Measurements from ENCODE around the gene RASGRF1.
A peak's percentile ranks its signal among the peaks of the same experiment; 100 is the strongest.
"Not testable (repeated sequence)": the region's sequence is repeated elsewhere in the genome, so short reads cannot be mapped to it uniquely, and the experiment has no call there.

The RASGRF1 gene

GRCh38 chr15:78949461-78949860, 141.1 kb downstream of the RASGRF1 start:
- no peak for DNase-seq

DNA sequence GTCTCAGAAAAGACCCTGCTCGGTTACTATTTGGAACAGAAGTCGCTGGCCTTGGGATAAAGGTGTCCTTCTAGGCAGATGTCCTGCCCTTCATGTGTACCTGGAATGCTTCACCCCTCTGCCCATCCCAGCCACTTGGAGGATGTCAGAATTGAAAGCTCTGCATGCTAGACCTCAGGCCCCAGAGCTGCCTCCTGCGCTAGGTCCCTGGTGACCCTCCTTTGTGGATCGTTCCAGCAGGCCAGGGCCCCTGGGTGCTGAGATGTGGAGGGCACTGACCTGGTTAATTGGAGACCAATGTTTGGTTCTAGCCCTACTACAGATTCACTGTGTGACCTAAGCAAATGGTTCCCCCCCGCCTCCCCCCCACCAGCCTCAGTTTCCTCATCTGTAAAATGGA, 143.1 kb downstream of the RASGRF1 start:
- no peak for DNase-seq

- DNase-seq: no peak
These were observed 144.1 kb downstream of the RASGRF1 start for GRCh38 chr15:78946493-78946892.

DNA sequence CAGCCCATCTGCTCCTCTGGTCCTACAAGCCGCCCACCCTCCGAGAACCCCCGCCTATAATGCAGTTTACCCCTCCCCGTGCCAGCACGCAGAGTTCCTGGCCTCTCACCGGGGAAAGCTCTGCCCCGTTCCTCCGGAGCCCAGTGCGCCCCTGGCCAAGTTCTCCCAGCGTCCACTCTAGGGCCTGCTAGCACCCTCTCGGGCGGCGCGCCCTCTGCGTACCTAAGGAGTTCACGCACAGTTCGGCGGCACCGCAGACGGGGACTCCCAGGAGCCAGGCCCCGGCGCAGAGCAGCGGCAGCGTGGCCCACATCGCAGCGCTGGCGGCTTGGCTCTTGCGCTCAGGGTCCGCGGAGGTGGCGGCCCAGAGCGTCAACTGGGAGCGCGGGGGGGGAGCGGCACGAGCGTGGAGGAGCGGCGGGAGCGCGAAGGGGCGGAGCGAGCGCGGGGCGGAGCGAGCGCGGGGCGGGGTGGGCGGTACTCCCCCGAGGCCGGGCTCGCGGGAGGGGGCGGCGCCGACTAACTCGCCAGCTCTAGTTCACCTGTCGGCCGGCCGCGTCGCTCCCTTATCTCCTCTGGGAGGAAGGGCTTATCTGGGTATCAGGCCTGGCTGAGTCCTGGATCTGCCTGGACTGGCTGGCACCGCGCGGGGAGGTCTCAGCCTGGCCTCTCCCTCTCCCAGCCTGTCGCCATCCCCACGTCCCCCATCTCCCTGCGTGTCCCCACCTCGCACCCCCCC, 145.7 kb downstream of the RASGRF1 start, which contains the start of gene CTSH:
CTSH (minus strand) TSS at position 378 of the 739 bp plus-strand sequence; CDS start at position 313, 65 bp downstream.
- no peak for DNase-seq

DNA sequence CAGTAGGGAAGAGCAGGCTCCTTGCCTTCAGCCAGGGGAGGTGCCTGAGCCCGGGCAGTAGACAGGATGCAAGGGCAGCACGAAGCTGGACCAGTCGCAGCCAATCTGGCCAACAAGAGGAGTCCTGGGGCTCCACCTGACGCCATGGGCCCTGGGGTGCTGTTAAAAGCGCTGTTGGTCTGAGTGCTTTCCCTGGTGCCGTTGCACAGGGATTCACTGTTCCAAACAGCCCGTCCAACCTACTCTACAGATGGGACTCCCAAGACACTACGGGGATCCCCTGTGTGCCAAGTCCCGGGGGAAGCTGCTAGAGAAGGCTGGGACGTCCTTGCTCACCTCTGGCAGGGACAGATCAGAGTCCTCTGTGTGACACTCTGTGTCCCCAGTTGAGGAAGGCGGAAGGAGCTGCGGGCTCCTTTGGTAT, 146.4 kb downstream of the RASGRF1 start:
- DNase-seq: no peak

DNA sequence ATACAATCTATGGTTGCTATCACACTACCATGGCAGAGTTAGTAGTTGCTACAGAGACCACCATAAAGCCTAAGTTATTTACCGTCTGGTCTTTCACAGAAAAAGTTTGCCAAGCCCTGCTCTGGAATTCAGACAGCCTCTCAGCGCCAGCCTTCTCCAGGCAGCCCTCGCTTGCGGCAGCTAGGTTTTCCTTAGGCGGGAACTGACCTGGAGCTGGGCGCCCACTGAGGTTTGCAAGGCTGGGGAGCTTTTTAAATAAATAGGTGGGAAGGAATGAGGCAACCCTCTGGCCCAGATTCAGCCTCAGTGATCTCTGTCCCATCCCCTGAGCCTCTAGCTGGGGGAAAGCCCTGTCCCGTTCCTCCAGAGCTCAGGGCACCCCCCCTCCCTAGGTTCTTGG, 146.9 kb downstream of the RASGRF1 start:
- no peak for DNase-seq

- no peak for DNase-seq
These were observed 147.8 kb downstream of the RASGRF1 start for GRCh38 chr15:78942741-78943140.

GRCh38 chr15:78938658-78939488, 151.7 kb downstream of the RASGRF1 start:
- DNase-seq: no peak

DNA sequence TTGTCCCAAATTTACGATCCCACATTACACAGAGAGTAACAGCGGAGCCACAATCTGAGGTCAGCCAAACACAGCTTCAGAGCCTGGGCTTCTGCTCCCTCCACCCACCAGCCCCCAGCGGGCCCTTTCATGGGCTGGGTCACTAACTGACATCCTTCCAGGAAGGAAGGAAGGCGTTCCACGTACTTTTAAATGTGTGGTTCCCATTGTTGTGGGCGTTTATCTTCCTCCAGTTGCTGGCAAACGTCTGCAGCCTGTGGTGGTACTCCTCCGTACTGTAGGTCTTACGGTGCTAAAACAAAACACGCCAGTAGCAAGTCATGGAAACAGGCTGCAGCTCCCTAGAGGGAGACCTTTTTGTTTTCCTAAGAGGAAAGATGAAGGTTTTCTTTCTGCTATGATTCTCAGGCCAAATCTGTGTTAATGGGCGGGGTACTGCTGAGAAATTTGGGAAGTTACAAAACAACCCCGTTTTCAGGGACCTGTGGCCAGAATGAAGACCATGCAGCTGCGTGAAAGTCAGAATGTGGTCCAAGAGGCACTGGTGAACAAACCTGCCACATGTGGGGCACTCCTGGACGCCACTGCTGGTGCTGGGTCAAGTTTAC, 153.3 kb downstream of the RASGRF1 start:
- DNase-seq: peak; percentile 69

DNA sequence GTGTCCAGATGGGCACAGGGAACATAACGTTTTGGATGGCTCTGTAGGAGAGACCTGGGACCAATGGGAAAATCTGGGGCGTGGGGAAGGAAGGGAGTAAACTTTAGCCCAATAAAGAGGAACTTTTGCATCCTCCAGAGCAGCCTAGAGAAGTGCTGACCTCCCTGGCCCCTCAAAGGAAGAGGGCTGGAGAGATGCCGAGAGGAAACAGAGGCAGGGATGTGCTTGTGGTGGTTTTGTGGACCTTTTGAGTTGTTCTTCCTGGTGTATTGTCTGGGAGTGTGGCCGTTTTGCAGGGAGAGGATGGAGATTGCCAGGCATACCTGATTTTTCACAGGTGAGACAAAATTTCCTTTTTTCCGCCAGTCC, 155.9 kb downstream of the RASGRF1 start:
- DNase-seq: no peak

- DNase-seq: no peak
These were observed 156.5 kb downstream of the RASGRF1 start for GRCh38 chr15:78933823-78934654.

DNA sequence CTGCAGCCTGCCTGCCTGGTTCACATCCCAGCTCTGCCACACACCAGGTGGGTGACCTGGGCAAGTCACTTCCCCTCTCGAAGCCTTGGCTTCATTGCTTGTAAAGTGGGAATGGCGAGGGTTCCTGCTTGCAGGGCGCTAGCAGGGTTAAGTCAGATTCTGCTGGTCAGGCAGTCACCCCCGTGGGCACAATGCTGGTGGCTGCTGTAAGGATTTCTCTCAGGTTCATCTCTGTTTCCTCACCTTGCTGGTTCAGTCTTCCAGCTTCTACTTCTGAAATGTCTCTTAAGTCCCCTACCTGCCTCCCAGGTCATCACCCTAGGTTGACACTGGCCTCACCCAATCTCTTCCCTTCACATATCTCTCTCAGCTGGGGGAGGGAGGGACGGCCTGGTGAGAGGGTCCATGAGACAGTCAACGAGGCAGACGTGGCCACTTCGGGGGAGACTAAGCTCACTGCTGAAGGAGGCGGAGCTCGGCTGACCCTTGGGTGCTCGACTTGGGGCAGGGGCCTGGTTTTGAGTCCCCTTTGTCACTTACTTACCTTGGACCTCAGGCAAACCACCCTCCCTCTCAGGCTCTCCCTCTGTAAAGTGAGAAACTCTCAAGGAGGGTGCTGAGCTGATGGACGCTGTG, 157.3 kb downstream of the RASGRF1 start:
- DNase-seq: no peak

GRCh38 chr15:78932258-78932808, 158.2 kb downstream of the RASGRF1 start:
- no peak for DNase-seq

DNA sequence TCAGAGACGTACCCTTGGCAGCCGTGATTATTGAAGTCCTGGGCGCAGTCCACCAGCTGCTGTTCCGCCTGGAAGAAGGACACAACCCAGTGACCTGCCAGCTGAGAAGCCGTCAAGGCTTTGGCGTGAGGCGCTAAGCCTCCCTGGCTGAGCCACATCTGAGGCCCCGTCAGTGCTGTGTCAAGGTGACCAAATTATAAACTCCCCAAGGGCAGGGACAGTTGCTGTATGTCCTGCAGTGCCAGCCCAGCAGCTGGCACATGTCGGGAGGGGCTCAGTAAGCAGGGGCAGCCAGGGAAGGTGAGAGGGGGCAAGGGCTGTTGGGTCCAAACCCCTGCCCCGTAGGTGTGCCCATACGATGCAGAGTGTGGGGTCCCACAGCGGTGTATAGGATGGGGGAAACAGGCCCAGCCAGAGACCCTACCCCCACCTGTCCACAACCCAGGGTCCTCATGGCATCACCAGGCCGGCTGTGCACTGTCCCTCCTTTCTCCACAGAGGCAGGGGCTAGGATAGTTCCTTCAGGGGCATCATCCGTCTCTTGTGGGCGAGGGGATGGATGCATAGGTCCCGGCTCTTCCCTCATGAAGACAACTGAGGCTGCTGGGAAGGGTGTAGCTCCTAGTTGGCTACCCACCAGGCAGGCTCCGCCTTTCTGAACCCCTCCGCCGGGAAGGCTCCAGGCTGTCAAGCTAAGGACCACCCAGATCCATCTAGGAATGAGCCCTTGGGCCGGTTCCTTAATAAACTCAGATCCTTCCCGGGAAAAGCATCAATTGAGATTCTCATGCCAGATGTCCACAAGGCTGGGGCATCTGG, 158.9 kb downstream of the RASGRF1 start:
- no peak for DNase-seq

DNA sequence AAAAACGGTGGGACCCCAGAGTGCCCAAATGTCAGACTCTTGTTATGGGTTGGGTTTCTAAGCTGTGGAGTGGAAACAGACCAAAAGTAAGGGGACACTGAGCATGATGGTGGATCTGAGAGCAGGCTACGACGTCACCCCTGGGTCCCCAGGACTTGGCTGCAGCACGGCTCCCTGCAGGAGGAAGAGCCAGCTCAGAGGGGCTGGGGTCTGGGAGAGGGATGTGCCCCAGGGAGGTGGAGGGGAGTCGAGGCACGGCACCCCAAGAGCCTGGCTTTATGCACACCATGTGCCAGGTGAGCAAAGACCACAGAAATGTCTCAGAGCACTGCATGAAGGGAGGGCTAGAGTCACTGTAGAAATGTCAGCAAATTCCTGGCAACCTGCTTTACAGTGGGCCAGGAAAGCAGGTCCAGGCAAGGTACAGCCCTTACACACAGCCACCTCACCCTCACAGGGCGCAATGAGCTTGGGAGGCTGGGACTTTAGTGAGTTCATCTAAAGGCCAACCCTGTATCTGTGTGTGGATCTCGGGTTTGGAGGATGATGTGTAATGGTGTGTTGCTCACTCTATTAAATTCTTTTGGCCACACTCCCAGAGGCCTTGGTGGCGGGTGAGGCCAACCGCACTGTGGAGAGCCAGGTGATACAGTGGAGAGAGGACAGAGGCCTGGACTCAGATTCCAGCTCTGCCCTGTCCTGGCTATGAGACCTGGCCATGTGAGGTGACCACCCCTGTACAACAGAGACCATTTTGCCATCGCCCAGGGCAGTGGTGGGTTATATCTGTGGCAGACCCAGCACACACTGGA, 159.8 kb downstream of the RASGRF1 start:
- peak; percentile 64 for DNase-seq

DNA sequence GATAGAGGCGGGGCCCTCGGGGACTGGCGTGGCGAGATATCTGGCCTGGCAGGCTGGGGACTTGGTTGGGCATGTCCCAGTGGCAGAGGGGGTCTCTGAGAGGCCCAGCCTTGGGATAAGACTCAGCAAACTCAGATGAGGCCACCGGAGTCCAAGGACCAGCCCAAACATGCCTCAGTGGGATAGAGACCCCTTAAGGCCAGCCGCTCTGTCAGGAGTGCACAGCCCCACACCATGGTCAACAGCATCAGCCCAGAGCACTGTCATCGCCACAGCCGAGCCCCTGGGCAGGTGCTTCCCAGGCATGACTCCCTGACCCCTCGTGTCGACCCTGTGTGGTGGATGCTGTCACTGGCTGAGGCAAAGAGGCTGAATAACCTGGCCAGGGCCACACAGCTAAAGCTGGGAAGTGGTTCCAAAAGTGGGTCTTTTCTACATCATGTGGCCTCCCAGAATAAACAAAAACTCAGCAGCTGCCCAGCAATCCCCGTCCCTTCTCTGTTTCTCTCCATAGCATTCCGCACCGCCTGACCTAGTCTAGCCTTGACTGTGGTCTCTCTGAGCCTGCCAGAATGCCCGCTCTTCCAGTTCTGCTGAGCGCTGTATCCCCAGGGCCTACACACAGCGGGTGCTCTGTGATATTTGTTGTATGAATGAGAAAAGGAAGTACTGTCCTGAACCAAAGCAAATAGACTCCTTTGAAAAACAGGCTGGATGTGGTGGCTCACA, 160.9 kb downstream of the RASGRF1 start:
- no peak for DNase-seq

GRCh38 chr15:78928616-78929093, 161.9 kb downstream of the RASGRF1 start:
- DNase-seq: no peak

GRCh38 chr15:78928176-78928575, 162.4 kb downstream of the RASGRF1 start:
- DNase-seq: not testable (repeated sequence)

DNA sequence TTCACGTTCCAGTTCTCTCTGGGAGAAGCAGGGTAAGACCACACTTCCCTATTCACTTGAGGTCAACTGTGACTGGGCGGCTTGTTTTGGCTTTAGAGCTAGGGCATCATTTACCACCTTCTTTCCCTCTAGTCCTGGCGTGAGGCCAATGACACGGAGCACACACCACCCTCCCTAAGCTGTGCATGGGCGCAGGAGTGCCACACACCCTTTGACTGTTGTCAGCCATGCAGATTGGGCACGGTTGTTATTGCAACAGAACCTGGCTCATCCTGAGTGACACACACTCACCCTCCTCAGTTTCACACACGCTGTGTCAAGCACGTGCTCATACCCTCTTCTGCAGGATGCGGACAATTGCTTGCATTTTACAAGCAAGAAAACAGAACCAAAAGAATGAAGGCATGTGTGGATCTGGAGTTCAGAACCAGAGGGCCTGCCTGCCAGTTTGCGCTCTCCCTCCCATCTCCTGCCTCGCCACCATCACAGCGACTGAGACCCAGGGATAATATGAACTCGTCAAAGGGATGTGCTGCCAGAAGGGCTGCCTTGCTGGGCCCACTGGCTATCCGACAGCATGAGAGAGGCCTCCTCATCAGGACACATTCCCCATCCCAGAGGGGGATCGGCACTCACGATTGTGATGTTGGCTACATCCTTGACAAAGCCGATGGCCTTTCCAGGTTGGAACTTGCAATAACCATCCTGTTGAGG, 163.3 kb downstream of the RASGRF1 start:
- no peak for DNase-seq

Measured in GF-D8 (cell line).